Nephron (organoid): Measurements from ENCODE around the gene DMAC2.

ENCODE experiments used
- H3K27ac Mint-ChIP-seq, 3 experiments: 2 replicates each; pipeline ENCODE4 v1.8.0; 2020; ENCODE audit warnings: mixed read lengths in 3 of 3, mild to moderate bottlenecking in 2 of 3, moderate library complexity in 1 of 3
- H3K27me3 Mint-ChIP-seq: 2 replicates; pipeline ENCODE4 v1.8.0; 2021; ENCODE audit warnings: low read depth, mild to moderate bottlenecking, moderate library complexity, mixed read lengths
- H3K36me3 Mint-ChIP-seq: 2 replicates; pipeline ENCODE4 v1.8.0; 2020; ENCODE audit warnings: low read depth, mixed read lengths
- H3K4me1 Mint-ChIP-seq: 2 replicates; pipeline ENCODE4 v1.8.0; 2020; ENCODE audit warnings: mixed read lengths
- H3K4me3 Mint-ChIP-seq, 3 experiments: 2 replicates each; pipeline ENCODE4 v1.8.0; 2020; ENCODE audit warnings: mild to moderate bottlenecking in 3 of 3, mixed read lengths in 3 of 3, moderate library complexity in 2 of 3
- H3K9me3 Mint-ChIP-seq: 2 replicates; pipeline ENCODE4 v1.8.0; 2020; ENCODE audit warnings: mixed read lengths
- TF ChIP-seq, protein P1 (sequence below), 3 experiments: fragments of 200-600 bp; sonication (generic); IDR thresholded peaks; one replicate each; pipeline ENCODE4 v1.5.0; 2021; ENCODE audit warnings: antibody characterized with exemption in 3 of 3; ENCODE audit not compliant: unreplicated experiment in 3 of 3

DMAC2 gene

GRCh38 chr19:41421314-41421713 is 18.4 kb downstream of the DMAC2 start:
- Mint-ChIP-seq H3K36me3 (peaks cover 37% of the 10 kb centered on the region), H3K27ac (no peak overlapping the region), H3K4me1 (no peaks in the 10 kb centered on the region), H3K9me3 (no peaks in the 10 kb centered on the region), H3K27me3 (no peaks in the 10 kb centered on the region), H3K4me3 (peak overlapping the region in 1 of 3 experiments; percentile 32)
- TF ChIP-seq, protein P1, sequence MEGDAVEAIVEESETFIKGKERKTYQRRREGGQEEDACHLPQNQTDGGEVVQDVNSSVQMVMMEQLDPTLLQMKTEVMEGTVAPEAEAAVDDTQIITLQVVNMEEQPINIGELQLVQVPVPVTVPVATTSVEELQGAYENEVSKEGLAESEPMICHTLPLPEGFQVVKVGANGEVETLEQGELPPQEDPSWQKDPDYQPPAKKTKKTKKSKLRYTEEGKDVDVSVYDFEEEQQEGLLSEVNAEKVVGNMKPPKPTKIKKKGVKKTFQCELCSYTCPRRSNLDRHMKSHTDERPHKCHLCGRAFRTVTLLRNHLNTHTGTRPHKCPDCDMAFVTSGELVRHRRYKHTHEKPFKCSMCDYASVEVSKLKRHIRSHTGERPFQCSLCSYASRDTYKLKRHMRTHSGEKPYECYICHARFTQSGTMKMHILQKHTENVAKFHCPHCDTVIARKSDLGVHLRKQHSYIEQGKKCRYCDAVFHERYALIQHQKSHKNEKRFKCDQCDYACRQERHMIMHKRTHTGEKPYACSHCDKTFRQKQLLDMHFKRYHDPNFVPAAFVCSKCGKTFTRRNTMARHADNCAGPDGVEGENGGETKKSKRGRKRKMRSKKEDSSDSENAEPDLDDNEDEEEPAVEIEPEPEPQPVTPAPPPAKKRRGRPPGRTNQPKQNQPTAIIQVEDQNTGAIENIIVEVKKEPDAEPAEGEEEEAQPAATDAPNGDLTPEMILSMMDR (IDR thresholded peaks at IDR 0.05; ENCODE audit: unreplicated experiment in 3 of 3): no peak

DNA sequence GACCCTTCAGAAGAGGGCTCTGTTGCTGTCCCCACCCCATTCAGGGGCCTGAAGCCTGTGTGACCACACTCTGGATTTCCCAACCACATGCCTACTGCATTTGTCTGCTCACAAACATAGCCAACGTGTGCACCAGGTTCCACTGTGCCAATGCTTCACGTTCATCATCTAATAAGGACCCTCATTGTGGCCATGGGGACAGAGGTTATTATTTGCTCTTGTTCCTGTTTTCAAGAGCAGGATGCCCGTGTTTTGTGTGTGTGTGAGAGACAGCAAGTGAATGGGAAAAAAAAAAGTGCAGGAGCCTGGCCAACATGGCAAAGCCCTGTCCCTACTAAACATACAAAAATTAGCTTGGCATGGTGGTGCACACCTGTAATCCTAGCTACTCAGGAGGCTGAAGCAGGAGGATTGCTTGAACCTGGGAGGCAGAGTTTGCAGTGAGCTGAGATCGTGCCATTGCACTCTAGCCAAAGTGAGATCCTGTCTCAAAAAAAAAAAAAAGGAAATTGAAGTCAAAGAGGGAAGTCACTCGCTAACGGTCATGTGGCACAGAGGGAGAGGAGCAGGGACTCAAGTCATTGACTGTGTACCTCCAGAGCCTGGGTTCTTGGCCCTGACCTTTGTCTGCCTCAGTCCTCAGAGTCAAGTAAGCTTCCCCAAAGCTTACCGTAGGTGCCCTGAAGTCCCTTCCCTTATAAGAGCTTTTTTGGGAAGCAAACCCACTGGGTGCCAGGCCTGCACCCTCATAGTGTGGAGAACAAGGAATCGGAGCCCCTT is 19.4 kb downstream of the DMAC2 start:
- TF ChIP-seq, protein P1 (IDR thresholded peaks at IDR 0.05; ENCODE audit: unreplicated experiment in 3 of 3): no peak
- Mint-ChIP-seq H3K27me3 (no peaks in the 10 kb centered on the region), H3K9me3 (no peaks in the 10 kb centered on the region), H3K4me1 (no peaks in the 10 kb centered on the region), H3K27ac (no peak overlapping the region), H3K4me3 (no peak overlapping the region), H3K36me3 (peaks cover 39% of the 10 kb centered on the region)

DNA sequence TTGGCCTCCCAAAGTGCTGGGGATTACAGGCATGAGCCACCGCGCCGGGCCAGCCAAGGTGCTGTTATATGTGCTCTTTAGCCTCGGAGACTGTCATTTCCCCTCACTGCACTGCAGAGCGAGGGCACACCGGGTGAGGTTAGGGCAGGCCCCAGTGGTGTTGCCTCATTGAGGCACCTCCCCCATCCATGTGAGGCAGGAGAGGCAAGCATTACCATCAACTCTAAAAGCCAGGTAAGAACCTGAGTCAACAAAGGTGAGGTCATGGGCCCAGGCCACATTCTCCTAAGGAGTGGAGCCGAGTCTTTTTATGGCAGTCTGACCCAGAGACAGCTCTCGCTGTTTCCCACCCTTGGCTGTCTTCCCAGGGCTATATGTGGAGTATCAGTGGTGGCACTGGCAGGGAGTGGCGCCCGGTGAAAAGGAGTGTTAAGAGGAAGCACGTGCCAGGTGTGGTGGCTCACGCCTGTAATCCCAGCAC is 23.5 kb downstream of the DMAC2 start:
- H3K27ac Mint-ChIP-seq: no peak overlapping the region
- H3K27me3 Mint-ChIP-seq: no peaks in the 10 kb centered on the region
- H3K9me3 Mint-ChIP-seq: no peaks in the 10 kb centered on the region
- peaks cover 46% of the 10 kb centered on the region for H3K36me3 Mint-ChIP-seq
- H3K4me3 Mint-ChIP-seq: no peak overlapping the region
- peaks cover 11% of the 10 kb centered on the region for H3K4me1 Mint-ChIP-seq
- TF ChIP-seq, protein P1 (IDR thresholded peaks at IDR 0.05; ENCODE audit: unreplicated experiment in 3 of 3): no peak

DNA sequence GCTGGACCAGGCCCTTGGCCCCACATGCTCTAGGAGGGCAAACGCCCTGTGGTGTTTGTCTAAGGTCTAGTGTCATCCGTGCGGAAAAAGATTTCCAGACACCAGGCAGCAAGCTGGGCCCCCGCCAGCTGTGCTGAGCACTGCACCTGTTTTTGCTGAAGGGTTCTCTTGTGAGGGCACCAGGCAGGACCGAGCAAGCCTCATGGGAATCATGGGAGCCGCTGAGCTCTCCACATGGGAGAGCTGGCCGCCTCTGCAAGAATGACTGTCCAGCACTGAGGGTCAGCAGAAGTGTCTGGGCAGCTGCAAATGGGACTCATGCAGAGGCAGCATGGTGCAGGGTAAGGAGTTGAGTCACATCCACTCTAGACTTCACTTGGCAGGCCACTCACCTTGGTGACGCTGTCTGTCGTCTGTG is 24.5 kb downstream of the DMAC2 start:
- Mint-ChIP-seq H3K27ac (no peak overlapping the region), H3K27me3 (no peaks in the 10 kb centered on the region), H3K4me3 (no peak overlapping the region), H3K4me1 (peaks cover 11% of the 10 kb centered on the region), H3K36me3 (peaks cover 39% of the 10 kb centered on the region), H3K9me3 (no peaks in the 10 kb centered on the region)
- TF ChIP-seq, protein P1 (IDR thresholded peaks at IDR 0.05; ENCODE audit: unreplicated experiment in 3 of 3): no peak

GRCh38 chr19:41414461-41414860 is 25.3 kb downstream of the DMAC2 start:
- no peaks in the 10 kb centered on the region for H3K9me3 Mint-ChIP-seq
- H3K27ac Mint-ChIP-seq: no peak overlapping the region
- TF ChIP-seq, protein P1 (IDR thresholded peaks at IDR 0.05; ENCODE audit: unreplicated experiment in 3 of 3): no peak
- H3K4me3 Mint-ChIP-seq: no peak overlapping the region
- peaks cover 12% of the 10 kb centered on the region for H3K4me1 Mint-ChIP-seq
- H3K36me3 Mint-ChIP-seq: peaks cover 39% of the 10 kb centered on the region
- H3K27me3 Mint-ChIP-seq: no peaks in the 10 kb centered on the region

DNA sequence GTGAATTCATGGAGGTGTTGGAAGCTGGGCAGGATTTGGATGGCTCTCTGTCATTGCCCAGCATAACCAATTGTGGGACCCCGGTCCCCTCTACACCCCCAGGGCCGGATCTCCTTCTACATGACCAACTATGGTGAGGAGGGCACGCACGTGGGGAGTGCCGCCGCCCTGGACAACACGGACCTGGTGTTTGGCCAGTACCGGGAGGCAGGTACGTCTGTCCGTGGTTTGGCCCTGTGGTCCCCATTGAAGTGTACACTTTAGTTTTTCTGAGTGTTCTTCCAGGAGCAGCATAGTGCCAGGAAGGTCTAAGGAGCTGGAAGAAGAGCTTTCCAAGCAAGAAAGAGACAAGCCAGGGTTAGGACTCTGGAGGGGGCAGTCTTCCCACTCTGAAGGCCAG is 25.8 kb downstream of the DMAC2 start:
- Mint-ChIP-seq H3K4me3 (no peak overlapping the region), H3K27me3 (no peaks in the 10 kb centered on the region), H3K36me3 (peaks cover 36% of the 10 kb centered on the region), H3K9me3 (no peaks in the 10 kb centered on the region), H3K4me1 (peaks cover 17% of the 10 kb centered on the region), H3K27ac (no peak overlapping the region)
- TF ChIP-seq, protein P1 (IDR thresholded peaks at IDR 0.05; ENCODE audit: unreplicated experiment in 3 of 3): no peak
